Measurements from ENCODE around the gene GRAMD1B. TPM values are rescaled to one million over a fixed set of nuclear protein-coding genes. Genes with fewer than 3 reads are reported as not detected.

Gene GRAMD1B
- total RNA-seq, 1 experiment from 2014 or later, result 12.7 TPM

- TF ChIP-seq ZBTB33 (IDR thresholded peaks at IDR 0.05; ENCODE audit: extremely low read depth, insufficient replicate concordance, low read length) (no peak), ZFX (IDR thresholded peaks at IDR 0.05) (no peak), TCF7L2 (IDR thresholded peaks at IDR 0.05; ENCODE audit: borderline replicate concordance, extremely low read depth, insufficient read depth, insufficient read length) (no peak), POLR2AphosphoS5 (IDR thresholded peaks at IDR 0.05; ENCODE audit: low read depth, low read length) (no peak), POLR2A (IDR thresholded peaks at IDR 0.05; ENCODE audit: borderline replicate concordance, extremely low read depth, insufficient read depth, insufficient read length) (no peak), REST (IDR thresholded peaks at IDR 0.05; ENCODE audit: low read depth) (no peak), CEBPB (IDR thresholded peaks at IDR 0.05; ENCODE audit: low read depth) (no peak), SP1 (IDR thresholded peaks at IDR 0.05; ENCODE audit: low read depth) (no peak), MAX (IDR thresholded peaks at IDR 0.05) (0 out of 2 replicates have a peak, but pooled peaks have one; percentile 15), CBX3 (IDR thresholded peaks at IDR 0.05; ENCODE audit: low read depth) (no peak), ELF1 (IDR thresholded peaks at IDR 0.05; ENCODE audit: borderline replicate concordance, low read depth) (no peak), EZH2phosphoT487 (IDR thresholded peaks at IDR 0.05; ENCODE audit: borderline replicate concordance) (no peak)
Measured at GRCh38 chr11:123407130-123407995, 22.7 kb upstream of the GRAMD1B start (continued).
